Panc1 (cell line): ENCODE data around the gene DCXR. TPM values are rescaled to one million over a fixed set of nuclear protein-coding genes. Genes with fewer than 3 reads are reported as not detected.
A peak's percentile ranks its signal among the peaks of the same experiment; 100 is the strongest.

Source experiments
- ATAC-seq: fragments of 200-7000 bp; cut with Tn5 transposase; 2 replicates; pipeline ENCODE4 v1.9.1; 2020; ENCODE audit warnings: mild to moderate bottlenecking, moderate library complexity
- BruUV-seq: library from RNA; stranded (reverse); fragments of 400-500 nt; replicated peaks from 2 replicates; lab custom pipeline; 2021; lab: Mats Ljungman, UMichigan
- CTCF ChIA-PET: fragments of 300-600 bp; sonication (Branson Sonifier 250); formaldehyde crosslinking; loops from one replicate; lab custom pipeline; 2022; ENCODE audit warnings: antibody characterized with exemption; lab: Charles Lee
- POLR2A ChIA-PET: fragments of 300-600 bp; sonication (Branson Sonifier 250); formaldehyde crosslinking; loops from one replicate; lab custom pipeline; 2022; ENCODE audit warnings: antibody characterized with exemption; lab: Charles Lee
- DNase-seq: peaks from one replicate; pipeline ENCODE4 v3.0.0-alpha.2; 2010; ENCODE audit warnings: low read depth, low spot score
- H3K27ac ChIP-seq: 2 replicates; pipeline ENCODE4 v1.5.1; 2011; ENCODE audit warnings: mild to moderate bottlenecking, low read length, inconsistent platforms
- H3K27me3 ChIP-seq: fragments of 200-500 bp; sonication (Bioruptor generic); 2 replicates; pipeline ENCODE4 v1.6.0; 2014; ENCODE audit warnings: low read length, inconsistent platforms; ENCODE audit not compliant: control insufficient read depth, insufficient read depth
- H3K36me3 ChIP-seq: fragments of 200-500 bp; sonication (Bioruptor generic); 2 replicates; pipeline ENCODE4 v1.5.1; 2014; ENCODE audit warnings: inconsistent platforms, mild to moderate bottlenecking, low read length, moderate library complexity; ENCODE audit not compliant: control insufficient read depth, insufficient read depth
- H3K4me1 ChIP-seq: 2 replicates; pipeline ENCODE4 v1.5.1; 2011; ENCODE audit warnings: inconsistent platforms, mild to moderate bottlenecking, low read length, moderate library complexity; ENCODE audit not compliant: control insufficient read depth, insufficient read depth
- H3K4me3 ChIP-seq, 2 experiments: 2 replicates each; pipeline ENCODE4 v1.5.1; 2011 to 2012; ENCODE audit warnings: low read depth in 2 of 2, low read length in 2 of 2, mild to moderate bottlenecking in 2 of 2, inconsistent platforms in 1 of 2, moderate library complexity in 1 of 2
- H3K9me3 ChIP-seq: fragments of 200-500 bp; sonication (Bioruptor generic); 2 replicates; pipeline ENCODE4 v1.5.1; 2014; ENCODE audit warnings: low read depth, mild to moderate bottlenecking, inconsistent platforms, low read length, moderate library complexity; ENCODE audit not compliant: control insufficient read depth, insufficient read depth
- POLR2AphosphoS5 ChIP-seq: IDR thresholded peaks from 2 replicates; pipeline ENCODE4 v1.6.1; 2012; ENCODE audit warnings: mild to moderate bottlenecking, low read depth, low read length, moderate library complexity
- SIN3A ChIP-seq: IDR thresholded peaks from 2 replicates; pipeline ENCODE4 v1.6.1; 2012; ENCODE audit warnings: low read depth, mild to moderate bottlenecking, low read length, moderate library complexity, borderline replicate concordance; ENCODE audit not compliant: insufficient read depth
- TCF7L2 ChIP-seq: IDR thresholded peaks from 2 replicates; pipeline ENCODE4 v1.6.1; 2011; ENCODE audit warnings: mild to moderate bottlenecking, low read depth, low read length, inconsistent platforms
- in situ Hi-C: cut with HindIII; loops from 2 replicates; pipeline ENCODE4 v1.10.0; 2016; ENCODE audit warnings: low sequenced_read_pairs, low pct_unique_long_range_greater_than_20kb
- intact Hi-C: fragments of 100-400 bp; cut with micrococcal nuclease; formaldehyde crosslinking; loops from one replicate; pipeline ENCODE4 v1.10.0; 2022; ENCODE audit not compliant: unreplicated experiment
- total RNA-seq: library from RNA; stranded (reverse); gene quantifications from one replicate; pipeline ENCODE4 v1.2.1, GENCODE V29; 2021; ENCODE audit not compliant: unreplicated experiment
- TF ChIP-seq, protein P1 (sequence below), 2 experiments: IDR thresholded peaks; 2 replicates each; pipeline ENCODE4 v1.6.1; 2011 to 2012; ENCODE audit warnings: low read depth in 2 of 2, control low read depth in 1 of 2, low read length in 1 of 2, mild to moderate bottlenecking in 1 of 2, moderate library complexity in 1 of 2; ENCODE audit not compliant: insufficient read depth in 1 of 2
- TF ChIP-seq, protein P2 (sequence below): fragments of 450-650 bp; IDR thresholded peaks from 2 replicates; pipeline ENCODE4 v1.5.1; 2017; ENCODE audit warnings: mild to moderate bottlenecking

The DCXR gene
- total RNA-seq, 1 experiment from 2014 or later, result 128 TPM

DNA sequence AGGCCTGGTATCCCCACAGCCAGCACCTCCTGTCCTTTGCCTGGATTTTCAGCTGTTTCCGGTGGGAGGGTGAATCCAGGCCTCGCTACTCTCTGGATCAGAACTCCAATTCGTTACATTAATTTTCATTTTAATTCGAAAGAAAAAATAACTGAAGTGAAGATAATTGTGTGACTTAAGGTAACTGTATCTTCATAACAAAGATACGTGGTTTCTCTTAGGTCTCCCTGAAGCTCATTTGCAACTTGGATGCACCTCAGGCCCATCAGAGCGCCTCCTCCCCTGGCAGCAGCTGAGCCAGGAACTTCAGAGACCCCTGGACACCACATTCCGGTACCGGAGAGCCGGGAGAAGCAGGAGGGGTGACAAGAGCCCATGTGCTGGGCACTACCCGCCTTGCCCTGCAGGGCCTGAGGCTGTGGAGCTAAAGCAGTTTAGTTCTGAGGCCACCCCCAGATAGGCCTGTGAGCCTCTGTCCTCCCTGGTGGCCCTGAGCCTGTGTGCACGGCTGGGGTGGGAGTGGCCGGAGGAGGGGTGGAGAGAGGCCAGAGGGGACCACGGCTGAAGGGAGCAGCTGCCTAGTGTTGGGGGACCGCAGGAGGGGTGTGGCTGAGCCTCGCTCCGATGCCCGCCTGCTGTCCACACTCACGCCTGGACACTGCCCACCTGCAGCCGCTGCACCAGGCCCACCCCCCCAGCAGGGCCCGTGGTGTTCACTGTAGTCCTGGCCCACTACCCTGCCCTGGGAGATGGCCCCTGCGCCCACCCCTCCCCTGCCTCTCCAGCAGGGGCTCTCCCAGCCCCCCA, 39.5 kb upstream of the DCXR start:
- CTCF ChIA-PET, result interaction anchor here (0.5 to 0.6 kb wide), 2 partner anchors 47 to 59 kb away, joined by 3 to 4 read pairs; no protein-coding TSS in a partner anchor
- Histone ChIP-seq H3K4me3 (no peak overlapping the region), H3K27me3 (no peaks in the 10 kb centered on the region), H3K4me1 (peaks cover 25% of the 10 kb centered on the region), H3K27ac (peak overlapping the region; percentile 70), H3K36me3 (no peaks in the 10 kb centered on the region; the same call in 1 of the 2 replicates), H3K9me3 (no peaks in the 10 kb centered on the region)
- in situ Hi-C loops (no loop called here), intact Hi-C loops (no loop called here)
- no TSS peak for BruUV-seq
- TF ChIP-seq TCF7L2 (no peak), POLR2AphosphoS5 (peak; percentile 87)
- TF ChIP-seq, protein P1, sequence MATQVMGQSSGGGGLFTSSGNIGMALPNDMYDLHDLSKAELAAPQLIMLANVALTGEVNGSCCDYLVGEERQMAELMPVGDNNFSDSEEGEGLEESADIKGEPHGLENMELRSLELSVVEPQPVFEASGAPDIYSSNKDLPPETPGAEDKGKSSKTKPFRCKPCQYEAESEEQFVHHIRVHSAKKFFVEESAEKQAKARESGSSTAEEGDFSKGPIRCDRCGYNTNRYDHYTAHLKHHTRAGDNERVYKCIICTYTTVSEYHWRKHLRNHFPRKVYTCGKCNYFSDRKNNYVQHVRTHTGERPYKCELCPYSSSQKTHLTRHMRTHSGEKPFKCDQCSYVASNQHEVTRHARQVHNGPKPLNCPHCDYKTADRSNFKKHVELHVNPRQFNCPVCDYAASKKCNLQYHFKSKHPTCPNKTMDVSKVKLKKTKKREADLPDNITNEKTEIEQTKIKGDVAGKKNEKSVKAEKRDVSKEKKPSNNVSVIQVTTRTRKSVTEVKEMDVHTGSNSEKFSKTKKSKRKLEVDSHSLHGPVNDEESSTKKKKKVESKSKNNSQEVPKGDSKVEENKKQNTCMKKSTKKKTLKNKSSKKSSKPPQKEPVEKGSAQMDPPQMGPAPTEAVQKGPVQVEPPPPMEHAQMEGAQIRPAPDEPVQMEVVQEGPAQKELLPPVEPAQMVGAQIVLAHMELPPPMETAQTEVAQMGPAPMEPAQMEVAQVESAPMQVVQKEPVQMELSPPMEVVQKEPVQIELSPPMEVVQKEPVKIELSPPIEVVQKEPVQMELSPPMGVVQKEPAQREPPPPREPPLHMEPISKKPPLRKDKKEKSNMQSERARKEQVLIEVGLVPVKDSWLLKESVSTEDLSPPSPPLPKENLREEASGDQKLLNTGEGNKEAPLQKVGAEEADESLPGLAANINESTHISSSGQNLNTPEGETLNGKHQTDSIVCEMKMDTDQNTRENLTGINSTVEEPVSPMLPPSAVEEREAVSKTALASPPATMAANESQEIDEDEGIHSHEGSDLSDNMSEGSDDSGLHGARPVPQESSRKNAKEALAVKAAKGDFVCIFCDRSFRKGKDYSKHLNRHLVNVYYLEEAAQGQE (IDR thresholded peaks at IDR 0.05; ENCODE audit: insufficient read depth in 1 of 2, low read depth in 2 of 2, low read length in 1 of 2), result 0 out of 4 replicates have a peak, but pooled peaks of 1 of the 2 experiments have one; percentile 7
- DNase-seq, result no peak
- POLR2A ChIA-PET, result interaction anchor here (0.6 kb wide), 1 partner anchor 16 kb away, joined by 6 read pairs; no protein-coding TSS in a partner anchor
- ATAC-seq, result peak; percentile 74

DNA sequence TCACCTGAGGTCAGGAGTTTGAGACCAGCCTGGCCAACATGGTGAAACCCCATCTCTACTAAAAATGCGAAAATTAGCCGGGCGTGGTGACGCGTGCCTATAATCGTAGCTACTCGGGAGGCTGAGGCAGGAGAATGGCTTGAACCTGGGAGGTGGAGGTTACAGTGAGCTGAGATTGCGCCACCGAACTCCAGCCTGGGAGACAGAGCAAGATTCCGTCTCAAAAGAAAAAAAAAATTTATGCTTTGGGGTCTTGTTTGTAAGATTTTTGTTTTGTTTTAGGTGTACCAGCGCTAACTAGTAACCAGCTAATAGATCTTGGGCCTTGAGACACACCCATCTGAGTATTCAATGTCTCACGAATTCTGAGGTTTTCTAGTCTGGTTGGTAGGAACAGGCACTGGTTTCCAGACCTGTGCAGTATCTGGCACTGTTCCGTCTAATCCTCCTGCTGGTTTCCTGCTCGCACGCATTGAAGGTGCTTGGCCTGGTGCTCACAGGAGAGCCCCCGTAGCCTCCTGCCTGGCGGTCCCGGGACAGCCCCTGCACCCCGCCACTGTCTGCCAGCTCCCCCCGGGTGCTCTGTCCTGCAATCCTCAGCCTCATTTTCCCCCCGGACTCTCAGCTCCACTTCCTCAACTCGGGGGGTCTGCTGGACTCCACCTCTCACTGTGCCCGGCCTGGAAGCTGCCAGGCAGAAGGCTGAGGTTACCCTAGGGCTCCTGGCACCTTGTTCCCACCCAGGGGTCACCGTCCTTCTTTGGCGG, 38.7 kb upstream of the DCXR start:
- Histone ChIP-seq H3K4me1 (peaks cover 25% of the 10 kb centered on the region), H3K36me3 (no peaks in the 10 kb centered on the region; the same call in 1 of the 2 replicates), H3K9me3 (no peaks in the 10 kb centered on the region), H3K27ac (peak overlapping the region; percentile 70), H3K27me3 (no peaks in the 10 kb centered on the region), H3K4me3 (no peak overlapping the region)
- in situ Hi-C loops, result no loop called here
- intact Hi-C loops, result no loop called here
- ATAC-seq (peak; percentile 26), DNase-seq (no peak)
- ChIA-PET CTCF (interaction anchor here (0.5 kb wide), 1 partner anchor 60 kb away, joined by 3 read pairs; no protein-coding TSS in a partner anchor), POLR2A (interaction anchor here (0.6 kb wide), 1 partner anchor 182 kb away, joined by 3 read pairs; no protein-coding TSS in a partner anchor)
- no TSS peak for BruUV-seq
- TF ChIP-seq, protein P2, sequence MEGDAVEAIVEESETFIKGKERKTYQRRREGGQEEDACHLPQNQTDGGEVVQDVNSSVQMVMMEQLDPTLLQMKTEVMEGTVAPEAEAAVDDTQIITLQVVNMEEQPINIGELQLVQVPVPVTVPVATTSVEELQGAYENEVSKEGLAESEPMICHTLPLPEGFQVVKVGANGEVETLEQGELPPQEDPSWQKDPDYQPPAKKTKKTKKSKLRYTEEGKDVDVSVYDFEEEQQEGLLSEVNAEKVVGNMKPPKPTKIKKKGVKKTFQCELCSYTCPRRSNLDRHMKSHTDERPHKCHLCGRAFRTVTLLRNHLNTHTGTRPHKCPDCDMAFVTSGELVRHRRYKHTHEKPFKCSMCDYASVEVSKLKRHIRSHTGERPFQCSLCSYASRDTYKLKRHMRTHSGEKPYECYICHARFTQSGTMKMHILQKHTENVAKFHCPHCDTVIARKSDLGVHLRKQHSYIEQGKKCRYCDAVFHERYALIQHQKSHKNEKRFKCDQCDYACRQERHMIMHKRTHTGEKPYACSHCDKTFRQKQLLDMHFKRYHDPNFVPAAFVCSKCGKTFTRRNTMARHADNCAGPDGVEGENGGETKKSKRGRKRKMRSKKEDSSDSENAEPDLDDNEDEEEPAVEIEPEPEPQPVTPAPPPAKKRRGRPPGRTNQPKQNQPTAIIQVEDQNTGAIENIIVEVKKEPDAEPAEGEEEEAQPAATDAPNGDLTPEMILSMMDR, result no peak
- TF ChIP-seq SIN3A (0 out of 2 replicates have a peak, but pooled peaks have one; percentile 33), TCF7L2 (no peak), POLR2AphosphoS5 (peak; percentile 84)
- TF ChIP-seq, protein P1 (IDR thresholded peaks at IDR 0.05; ENCODE audit: insufficient read depth in 1 of 2, low read depth in 2 of 2, low read length in 1 of 2), result no peak
